Thyroid gland (tissue), 4 donors: ENCODE results near the gene GRID2IP. TPM values are rescaled to one million over a fixed set of nuclear protein-coding genes. Genes with fewer than 3 reads are reported as not detected.
"Not testable (repeated sequence)": the region's sequence is repeated elsewhere in the genome, so short reads cannot be mapped to it uniquely, and the experiment has no call there.

Experiments
- DNase-seq, 2 donors: peaks; one replicate each; pipeline ENCODE4 v3.0.0-alpha.2; 2019
- H3K27ac ChIP-seq, 3 donors: fragments of 200-600 bp; sonication (generic); 1 replicate in 2 of 3; 2 replicates in 1 of 3; pipeline ENCODE4 v1.5.1; 2016 to 2019; ENCODE audit warnings: mild to moderate bottlenecking in 1 of 3, moderate library complexity in 1 of 3
- H3K27me3 ChIP-seq: fragments of 200-600 bp; sonication (generic); one replicate; pipeline ENCODE4 v1.5.1; 2019
- H3K36me3 ChIP-seq, 2 donors: fragments of 200-600 bp; sonication (generic); one replicate each; pipeline ENCODE4 v1.5.1; 2016 to 2019
- H3K4me1 ChIP-seq, 2 donors: fragments of 200-600 bp; sonication (generic); one replicate each; pipeline ENCODE4 v1.5.1; 2017 to 2019
- H3K4me3 ChIP-seq, 3 donors: fragments of 200-600 bp; sonication (generic); replicated peaks in 1 of 3; 1 replicate in 2 of 3; 2 replicates in 1 of 3; pipeline ENCODE4 v1.5.1; 2016; ENCODE audit warnings: mild to moderate bottlenecking in 1 of 3
- H3K9me3 ChIP-seq: fragments of 200-600 bp; sonication (generic); one replicate; pipeline ENCODE4 v1.5.1; 2017
- CTCF ChIP-seq, 6 experiments: fragments of 200-600 bp in 3 of 6; fragments of 450-650 bp in 3 of 6; sonication (generic) in 3 of 6; IDR thresholded peaks; one replicate each; pipeline ENCODE4 v1.5.1; 2016 to 2019; ENCODE audit warnings: antibody characterized with exemption in 6 of 6, mild to moderate bottlenecking in 2 of 6, inconsistent platforms in 1 of 6, moderate library complexity in 1 of 6
- POLR2A ChIP-seq, 2 donors: fragments of 450-650 bp; IDR thresholded peaks; one replicate each; pipeline ENCODE4 v1.6.1; 2017; ENCODE audit warnings: antibody characterized with exemption in 2 of 2, mild to moderate bottlenecking in 2 of 2, moderate library complexity in 1 of 2
- WGBS, 2 donors: methylation state at CpG; one replicate each; pipeline ENCODE4 v1.1.5; 2017; 5-methylcytosine and 5-hydroxymethylcytosine counted together
- intact Hi-C: fragments of 100-400 bp; cut with DNase I; formaldehyde crosslinking; loops from one replicate; pipeline ENCODE4 v1.15.1; 2023
- total RNA-seq, 4 donors: library from RNA; depleted of rRNA; stranded (reverse); fragments of >200 nt; gene quantifications; one replicate each; pipeline ENCODE4 v1.2.3, GENCODE V29; 2016

The GRID2IP gene
- total RNA-seq, 4 donors from 2014 or later = 0.13 to 0.67 (median 0.40) TPM

- H3K4me3 ChIP-seq = no peak overlapping the region
- WGBS, 2 donors = 86 to 91% methylated on average over 6 of the region's 6 CpGs
- TF ChIP-seq CTCF (IDR thresholded peaks at IDR 0.05) (no peak), POLR2A (IDR thresholded peaks at IDR 0.05) (no peak)
- H3K27me3 ChIP-seq = no peaks in the 10 kb centered on the region
- H3K27ac ChIP-seq = no peak overlapping the region
- H3K4me1 ChIP-seq = no peaks in the 10 kb centered on the region
- H3K36me3 ChIP-seq = peaks cover 21 to 24% of the 10 kb centered on the region in 2 donors
- DNase-seq = no peak
- intact Hi-C loops = no loop called here
- no peaks in the 10 kb centered on the region for H3K9me3 ChIP-seq
Observed at GRCh38 chr7:6460303-6460702, 91.0 kb downstream of the GRID2IP start.

GRCh38 chr7:6458676-6459075 lies 92.6 kb downstream of the GRID2IP start:
- H3K9me3 ChIP-seq, H3K27ac ChIP-seq, intact Hi-C loops, H3K4me3 ChIP-seq, H3K27me3 ChIP-seq, DNase-seq, H3K4me1 ChIP-seq: not testable (repeated sequence)
- WGBS, 2 donors = 89% methylated on average over 3 of the region's 3 CpGs
- peaks cover 17 to 21% of the 10 kb centered on the region in 2 donors for H3K36me3 ChIP-seq

- Histone ChIP-seq H3K27me3 (no peaks in the 10 kb centered on the region), H3K9me3 (no peaks in the 10 kb centered on the region), H3K27ac (no peak overlapping the region), H3K4me3 (no peak overlapping the region), H3K36me3 (no peaks in the 10 kb centered on the region), H3K4me1 (no peaks in the 10 kb centered on the region)
- no peak for DNase-seq
- intact Hi-C loops = no loop called here
- WGBS, 2 donors = 87 to 91% methylated on average over 4 of the region's 4 CpGs
- TF ChIP-seq CTCF (IDR thresholded peaks at IDR 0.05) = no peak
- TF ChIP-seq POLR2A (IDR thresholded peaks at IDR 0.05) = no peak
Observed at GRCh38 chr7:6453734-6454133, 97.5 kb downstream of the GRID2IP start.

- TF ChIP-seq CTCF (IDR thresholded peaks at IDR 0.05) = no peak
- TF ChIP-seq POLR2A (IDR thresholded peaks at IDR 0.05) = no peak
- Histone ChIP-seq H3K36me3 (no peaks in the 10 kb centered on the region), H3K27me3 (no peaks in the 10 kb centered on the region), H3K4me3 (no peak overlapping the region), H3K4me1 (peaks cover 7 to 8% of the 10 kb centered on the region in 2 donors), H3K9me3 (no peaks in the 10 kb centered on the region), H3K27ac (no peak overlapping the region)
- no peak for DNase-seq
- WGBS, 2 donors = 86 to 90% methylated on average over 6 of the region's 6 CpGs
- intact Hi-C loops = no loop called here
Observed at GRCh38 chr7:6451224-6451705, 100.0 kb downstream of the GRID2IP start.

GRCh38 chr7:6450591-6450990 lies 100.7 kb downstream of the GRID2IP start:
- DNase-seq, intact Hi-C loops, H3K27me3 ChIP-seq, H3K9me3 ChIP-seq, H3K36me3 ChIP-seq, H3K4me3 ChIP-seq, H3K27ac ChIP-seq: not testable (repeated sequence)
- WGBS, 2 donors = 95 to 98% methylated on average over 6 to 7 of the region's 10 CpGs
- H3K4me1 ChIP-seq = peaks cover 9 to 11% of the 10 kb centered on the region in 2 donors

DNA sequence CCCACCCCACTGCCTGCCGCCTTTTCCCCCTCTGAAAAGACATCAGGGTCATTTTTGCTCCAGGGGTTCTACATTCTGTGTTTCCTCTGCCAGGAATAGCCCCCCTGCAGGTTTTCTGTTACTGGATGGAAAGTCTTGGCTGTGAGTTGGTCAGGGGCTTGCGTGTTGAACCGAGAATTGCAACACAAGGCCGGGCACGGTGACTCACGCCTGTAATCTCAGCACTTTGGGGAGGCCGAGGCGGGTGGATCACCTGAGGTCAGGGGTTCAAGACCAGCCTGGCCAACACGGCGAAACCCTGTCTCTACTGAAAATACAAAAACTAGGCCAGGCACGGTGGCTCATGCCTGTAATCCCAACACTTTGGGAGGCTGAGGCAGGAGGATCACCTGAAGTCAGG lies 101.4 kb downstream of the GRID2IP start:
- H3K27ac ChIP-seq, H3K27me3 ChIP-seq, H3K4me3 ChIP-seq, H3K9me3 ChIP-seq, H3K36me3 ChIP-seq, intact Hi-C loops, DNase-seq: not testable (repeated sequence)
- H3K4me1 ChIP-seq = peaks cover 15 to 16% of the 10 kb centered on the region in 2 donors
- WGBS, 2 donors = 92 to 96% methylated on average over 7 to 11 of the region's 11 CpGs
